HG02870 (cell line): Measurements from ENCODE around the gene STMND1.

Experiments
- ATAC-seq: cut with Tn5 transposase; IDR thresholded peaks from one replicate; pipeline ENCODE4 v1.9.1; 2021; ENCODE audit warnings: mild to moderate bottlenecking, moderate library complexity; ENCODE audit not compliant: unreplicated experiment

STMND1 gene

GRCh38 chr6:17159240-17159639, 57.4 kb downstream of the STMND1 start:
- no peak for ATAC-seq

DNA sequence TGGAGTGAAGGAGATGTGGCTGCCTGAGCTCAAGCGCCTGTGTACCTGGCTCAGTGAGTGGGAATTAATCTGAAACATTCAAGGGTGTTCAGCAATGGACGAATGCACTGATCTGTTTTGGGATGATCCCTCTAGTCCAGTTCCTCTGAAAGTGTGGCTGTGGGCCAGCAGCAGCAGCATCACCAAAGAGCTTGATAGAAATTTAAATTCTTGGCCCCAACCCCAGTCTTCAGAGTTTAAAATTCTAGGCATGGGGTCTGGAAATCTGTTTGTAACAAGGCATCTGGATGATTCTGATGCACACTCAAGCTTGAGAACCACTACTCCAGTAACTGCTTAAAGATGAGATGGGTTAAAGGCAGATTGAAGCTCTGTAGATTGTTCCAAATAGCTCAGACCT, 59.2 kb downstream of the STMND1 start:
- ATAC-seq, result no peak

DNA sequence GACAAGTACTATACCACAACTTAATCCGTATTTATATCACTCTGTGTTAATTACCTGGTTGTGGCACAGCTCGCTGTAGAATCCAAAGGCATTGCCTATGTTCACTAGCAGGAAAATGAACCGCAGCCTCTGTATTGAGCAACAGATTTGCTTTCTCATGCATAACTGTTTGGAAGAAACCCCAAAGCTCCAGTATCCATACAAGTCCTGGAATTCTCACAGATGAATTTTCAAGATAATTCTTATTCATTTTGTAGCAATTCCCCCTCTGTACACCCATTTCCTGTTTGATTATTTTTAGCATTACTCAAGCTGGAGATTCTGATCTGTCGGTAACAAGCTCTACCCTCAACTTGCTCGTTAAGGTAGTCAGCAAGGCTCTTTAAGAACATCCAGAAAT, 63.5 kb downstream of the STMND1 start:
- ATAC-seq, result no peak

DNA sequence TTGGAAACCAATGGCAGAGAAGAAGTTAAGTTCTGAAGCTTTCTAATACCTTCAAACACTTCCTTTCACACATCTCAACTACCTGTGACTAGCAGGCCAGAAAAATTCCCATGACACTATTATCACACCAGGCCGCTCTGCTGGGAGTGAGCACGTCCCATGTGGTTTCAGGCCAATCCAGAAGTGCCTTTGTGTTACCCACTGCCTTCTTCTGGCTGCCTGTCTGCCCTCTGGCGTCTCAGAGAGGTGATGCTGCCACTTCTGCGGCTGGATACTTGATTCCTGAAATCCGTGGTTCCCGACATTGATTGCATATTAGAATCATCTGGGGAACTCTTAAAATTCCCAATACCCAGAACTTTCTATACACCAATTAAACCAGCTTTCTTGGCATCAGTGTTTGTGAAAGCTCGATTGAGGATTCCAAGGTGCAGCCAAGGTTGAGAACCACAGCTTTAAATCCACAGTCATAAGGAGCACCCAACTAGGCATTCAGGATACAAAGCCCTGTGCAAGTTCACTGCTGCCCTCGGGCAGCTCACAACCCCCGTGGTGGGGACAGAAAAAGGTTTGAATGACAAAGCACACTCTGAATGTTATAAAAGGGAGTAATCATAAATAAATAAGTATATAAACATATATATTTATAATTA, 65.6 kb downstream of the STMND1 start:
- ATAC-seq, result no peak

DNA sequence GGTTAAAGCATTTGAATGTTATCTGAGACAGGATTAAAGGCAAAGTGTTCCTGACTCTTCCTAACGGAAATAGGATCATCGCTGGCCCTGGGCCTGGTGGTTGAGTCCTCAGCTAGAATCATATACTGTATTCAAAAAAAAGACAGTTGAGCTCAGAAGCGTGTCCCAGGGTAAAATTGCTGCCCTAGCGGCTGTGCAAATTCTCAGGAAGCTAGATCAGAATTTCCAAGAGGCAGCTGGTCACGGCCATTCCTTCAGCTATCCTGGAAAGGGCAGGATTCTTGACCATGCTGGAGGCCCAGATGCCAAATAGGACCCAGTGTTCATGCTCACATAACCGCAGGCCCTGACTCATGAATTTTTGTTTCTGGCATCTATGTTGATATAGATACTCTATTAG, 67.4 kb downstream of the STMND1 start:
- no peak for ATAC-seq

- ATAC-seq, result no peak
These were observed 67.9 kb downstream of the STMND1 start for GRCh38 chr6:17169711-17170110.

- no peak for ATAC-seq
These were observed 71.1 kb downstream of the STMND1 start for GRCh38 chr6:17172836-17173470.

DNA sequence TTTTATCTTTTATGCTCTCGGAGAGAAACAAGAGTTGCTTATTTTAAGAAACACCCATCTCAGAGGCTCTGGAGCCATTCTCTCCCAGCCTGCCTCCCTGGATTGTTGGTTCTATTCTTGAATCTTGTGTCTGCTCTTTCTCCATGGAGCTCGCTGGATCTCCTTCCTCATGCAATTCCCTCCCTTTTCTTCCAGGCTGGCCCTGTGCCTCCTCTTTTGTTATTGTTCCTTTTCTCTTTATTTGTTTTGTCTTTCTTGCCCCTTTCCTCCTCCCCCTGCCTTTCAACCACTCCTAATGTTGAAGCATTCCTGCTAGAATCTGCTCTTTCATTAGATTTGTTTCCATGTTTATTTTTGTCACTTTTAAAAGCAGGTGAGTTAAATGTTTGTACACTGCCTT, 76.5 kb downstream of the STMND1 start:
- no peak for ATAC-seq

DNA sequence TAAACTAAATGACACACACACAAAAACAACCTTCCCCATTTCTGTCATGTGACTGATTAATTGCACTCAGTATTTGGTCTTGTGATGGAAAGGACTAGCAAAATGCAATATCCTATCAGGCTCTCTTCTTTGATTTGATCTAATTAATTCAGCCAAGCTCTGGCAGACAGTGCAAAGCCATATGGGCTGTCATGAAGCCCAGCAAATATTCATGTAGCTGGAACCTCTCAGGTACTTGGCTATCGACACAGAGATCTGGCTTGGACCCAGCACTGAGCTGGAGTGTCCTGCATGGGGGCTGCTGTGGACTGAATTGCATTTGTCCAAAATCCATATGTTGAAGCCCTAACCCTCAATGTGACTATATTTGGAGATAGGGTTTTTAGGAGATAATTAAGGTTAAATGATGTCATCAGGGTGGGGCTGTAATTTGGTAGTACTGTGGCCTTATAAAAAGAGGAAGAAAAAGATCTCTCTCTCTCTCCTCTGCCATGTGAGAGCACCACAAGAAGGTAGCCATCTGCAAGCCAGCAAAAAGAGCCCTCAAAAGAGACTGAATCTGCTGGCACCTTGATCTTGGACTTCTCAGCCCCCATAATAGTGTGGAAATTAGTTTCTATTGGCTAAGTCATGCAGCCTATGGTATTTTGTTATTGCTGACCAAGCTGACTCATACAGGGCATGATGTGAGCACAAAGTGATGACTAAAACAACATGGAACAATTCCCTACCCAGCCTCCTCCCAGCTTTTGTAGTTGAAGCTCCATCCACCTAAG, 77.1 kb downstream of the STMND1 start:
- ATAC-seq, result no peak

DNA sequence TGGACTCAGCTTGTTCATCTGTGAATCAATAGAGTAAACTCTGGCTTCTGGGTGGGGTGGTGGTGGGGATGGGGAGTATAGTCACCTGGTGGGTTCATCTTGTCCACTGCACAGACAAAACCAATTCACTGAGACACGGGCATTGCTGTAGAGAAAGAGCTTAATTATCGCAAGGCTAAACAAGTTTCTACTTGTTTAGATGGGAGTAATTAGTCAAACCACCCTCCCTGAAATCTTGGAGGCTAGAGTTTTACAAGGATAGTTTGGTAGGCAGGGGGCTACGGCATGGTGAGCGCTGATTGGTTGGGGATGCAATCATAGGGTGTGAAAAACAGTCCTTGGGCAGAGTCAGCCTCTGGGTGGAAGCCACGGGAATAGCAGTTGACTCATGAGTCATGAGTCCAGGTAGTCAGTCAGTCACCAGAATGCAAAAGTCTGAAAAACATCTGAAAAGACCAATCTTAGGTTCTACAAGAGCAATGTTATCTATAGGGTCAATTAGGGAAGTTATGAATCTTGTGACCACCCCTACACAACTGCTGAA, 77.8 kb downstream of the STMND1 start:
- ATAC-seq, result no peak
